Gastrocnemius medialis (tissue), 4 donors: ENCODE data around the gene CFD.

Experiments used
- CTCF ChIP-seq, 5 experiments: fragments of 450-650 bp in 3 of 5; fragments of 200-600 bp in 2 of 5; sonication (generic) in 2 of 5; IDR thresholded peaks in 4 of 5; conservative IDR thresholded peaks in 1 of 5; 1 replicate in 4 of 5; 2 replicates in 1 of 5; pipeline ENCODE4 v1.5.1; 2016 to 2019; ENCODE audit warnings: antibody characterized with exemption in 5 of 5, mild to moderate bottlenecking in 3 of 5, moderate library complexity in 3 of 5
- POLR2A ChIP-seq, 2 donors: fragments of 450-650 bp; IDR thresholded peaks; one replicate each; pipeline ENCODE4 v1.6.1; 2017; ENCODE audit warnings: antibody characterized with exemption in 2 of 2, mild to moderate bottlenecking in 2 of 2, moderate library complexity in 2 of 2

DNA sequence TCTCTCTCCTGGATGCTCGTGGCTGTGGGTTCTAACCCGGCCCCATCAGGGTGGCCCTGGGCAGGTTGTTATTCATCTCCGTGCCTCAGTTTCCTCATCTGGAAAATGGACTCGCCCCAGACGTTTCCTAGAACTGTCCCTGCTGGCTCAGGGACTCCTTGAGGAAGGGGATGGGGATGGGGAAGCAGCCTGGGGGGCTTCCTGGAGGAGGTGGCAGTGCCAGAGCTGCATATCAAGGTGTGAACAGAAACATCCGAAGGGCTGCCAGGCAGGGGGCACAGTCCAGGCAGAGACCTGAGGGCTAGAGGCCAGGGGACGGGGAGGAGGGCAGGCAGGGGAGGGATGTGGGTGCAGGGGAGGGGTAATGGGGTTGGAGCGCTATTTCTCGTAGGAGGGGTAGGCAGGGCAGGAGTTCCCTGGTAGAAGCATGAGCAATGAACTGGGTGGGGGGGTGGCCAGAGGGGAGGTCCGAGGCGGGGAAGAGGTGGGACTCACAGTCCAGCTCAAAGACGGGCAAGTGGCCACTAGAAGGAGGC is 11.0 kb upstream of the CFD start:
- no peak for TF ChIP-seq CTCF (IDR thresholded peaks at IDR 0.05 in 4 of 5, conservative IDR thresholded peaks at IDR 0.05 in 1 of 5)
- TF ChIP-seq POLR2A (IDR thresholded peaks at IDR 0.05): no peak
